GM23248 (cell line): ENCODE results near the gene KCNQ1OT1. TPM values are rescaled to one million over a fixed set of nuclear protein-coding genes. Genes with fewer than 3 reads are reported as not detected.

Experiments used
- DNase-seq: peaks from one replicate; pipeline ENCODE4 v3.0.0-alpha.2; 2015
- H2AFZ ChIP-seq: fragments of 200-600 bp; sonication (generic); 2 replicates; pipeline ENCODE4 v1.6.1; 2016; ENCODE audit warnings: antibody characterized with exemption
- H3F3A ChIP-seq: fragments of 200-600 bp; sonication (generic); 2 replicates; pipeline ENCODE4 v1.6.1; 2016; ENCODE audit warnings: mild to moderate bottlenecking, antibody characterized with exemption, mixed run types; ENCODE audit not compliant: insufficient read depth
- H3K27ac ChIP-seq: fragments of 200-600 bp; sonication (generic); 2 replicates; pipeline ENCODE4 v1.5.1; 2016; ENCODE audit warnings: mild to moderate bottlenecking
- H3K27me3 ChIP-seq: fragments of 200-600 bp; sonication (generic); replicated peaks from 2 replicates; pipeline ENCODE4 v1.6.1; 2016; ENCODE audit warnings: mild to moderate bottlenecking; ENCODE audit not compliant: insufficient read depth
- H3K36me3 ChIP-seq: fragments of 200-600 bp; sonication (generic); 2 replicates; pipeline ENCODE4 v1.6.1; 2016; ENCODE audit warnings: low read depth, mild to moderate bottlenecking
- H3K4me1 ChIP-seq: fragments of 200-600 bp; sonication (generic); 2 replicates; pipeline ENCODE4 v1.6.1; 2016; ENCODE audit warnings: mild to moderate bottlenecking; ENCODE audit not compliant: insufficient read depth
- H3K4me2 ChIP-seq: fragments of 200-600 bp; sonication (generic); one replicate; pipeline ENCODE4 v1.6.1; 2016; ENCODE audit warnings: mild to moderate bottlenecking; ENCODE audit not compliant: unreplicated experiment
- H3K4me3 ChIP-seq: fragments of 200-600 bp; sonication (generic); 2 replicates; pipeline ENCODE4 v1.5.1; 2016; ENCODE audit warnings: mild to moderate bottlenecking
- H3K79me2 ChIP-seq: fragments of 200-600 bp; sonication (generic); 2 replicates; pipeline ENCODE4 v1.6.1; 2016; ENCODE audit warnings: mild to moderate bottlenecking; ENCODE audit not compliant: insufficient read depth
- H3K9ac ChIP-seq: fragments of 200-600 bp; sonication (generic); 2 replicates; pipeline ENCODE4 v1.6.1; 2016; ENCODE audit warnings: mild to moderate bottlenecking
- H3K9me2 ChIP-seq: fragments of 200-600 bp; sonication (generic); 2 replicates; pipeline ENCODE4 v1.6.1; 2016; ENCODE audit warnings: mixed run types, mild to moderate bottlenecking, moderate library complexity; ENCODE audit not compliant: insufficient read depth
- H3K9me3 ChIP-seq: fragments of 200-600 bp; sonication (generic); one replicate; pipeline ENCODE4 v1.6.1; 2017; ENCODE audit warnings: low read depth
- H4K20me1 ChIP-seq: fragments of 200-600 bp; sonication (generic); 2 replicates; pipeline ENCODE4 v1.6.0; 2016; ENCODE audit not compliant: insufficient read depth
- EZH2 ChIP-seq: fragments of 200-600 bp; sonication (generic); IDR thresholded peaks from 2 replicates; pipeline ENCODE4 v1.6.1; 2018; ENCODE audit warnings: antibody characterized with exemption, mild to moderate bottlenecking; ENCODE audit not compliant: insufficient read depth, poor library complexity, severe bottlenecking
- EZH2phosphoT487 ChIP-seq: fragments of 200-600 bp; sonication (generic); IDR thresholded peaks from 2 replicates; pipeline ENCODE4 v1.6.1; 2018; ENCODE audit warnings: antibody characterized with exemption, moderate library complexity, mild to moderate bottlenecking, low read depth; ENCODE audit not compliant: insufficient read depth
- WGBS, 2 experiments: methylation state at CpG; one replicate each; pipeline ENCODE4 v1.1.6; 2015 to 2017; ENCODE audit warnings: low lambda C conversion rate in 2 of 2, low coverage in 1 of 2; ENCODE audit errors: missing lambda C conversion rate in 2 of 2; 5-methylcytosine and 5-hydroxymethylcytosine counted together
- in situ Hi-C: fragments of 300-500 bp; cut with MboI; formaldehyde crosslinking; loops from 2 replicates; pipeline ENCODE4 v1.15.0; 2020
- polyA plus RNA-seq: library from polyadenylated mRNA; unstranded; fragments of >200 nt; fragmentation: Nextera tagmentation; extraction: Ambion mirVana; gene quantifications from 2 replicates; pipeline ENCODE4 v1.2.1, GENCODE V29; 2016
- total RNA-seq: library from RNA; depleted of rRNA; stranded (reverse); fragments of >200 nt; shearing (Covaris generic); gene quantifications from 2 replicates; pipeline ENCODE4 v1.2.3, GENCODE V29; 2014

Gene KCNQ1OT1
- total and polyA plus RNA-seq, 2 experiments from 2014 or later: 0.49 to 0.86 TPM

DNA sequence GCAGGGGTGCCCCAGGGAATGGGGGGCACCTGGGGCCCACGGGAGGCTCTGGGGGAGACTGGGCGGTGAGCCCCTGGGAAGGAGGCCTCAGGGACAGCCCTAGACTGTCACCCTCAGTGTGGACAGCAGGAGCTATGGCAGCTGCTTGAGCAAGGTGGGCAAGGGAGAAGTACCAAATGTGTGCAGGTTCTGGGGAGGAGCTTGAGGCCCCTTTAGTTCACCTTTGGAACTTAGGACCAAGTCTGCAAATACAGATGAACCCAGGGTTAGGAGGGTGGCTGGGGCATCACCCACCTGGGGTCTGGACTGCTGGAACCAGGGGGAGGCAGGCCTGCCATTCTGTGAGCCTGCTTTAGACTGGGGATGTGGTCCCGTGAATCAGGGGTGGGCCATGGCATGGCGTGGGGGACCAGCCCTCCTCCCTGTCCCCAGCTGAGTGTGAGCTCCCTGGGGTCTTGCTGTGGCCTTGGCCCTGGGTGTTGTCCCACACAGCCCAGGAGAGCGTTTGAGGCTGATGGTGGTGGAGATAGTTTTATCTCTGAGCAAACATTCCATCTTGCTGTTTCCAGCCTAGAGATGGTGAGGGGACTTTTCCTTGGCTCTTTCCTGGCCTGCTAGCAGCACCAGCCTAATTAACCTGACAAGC lies 132.6 kb downstream of the KCNQ1OT1 start:
- H3K79me2 ChIP-seq: no peaks in the 10 kb centered on the region
- no peaks in the 10 kb centered on the region for H3K9me3 ChIP-seq
- H4K20me1 ChIP-seq: no peaks in the 10 kb centered on the region
- H3F3A ChIP-seq: no peaks in the 10 kb centered on the region
- no peaks in the 10 kb centered on the region for H3K4me1 ChIP-seq
- H3K4me3 ChIP-seq: no peak overlapping the region
- H3K9ac ChIP-seq: no peak overlapping the region
- WGBS, 2 experiments: 55 to 61% methylated on average over 5 of the region's 5 CpGs
- no peaks in the 10 kb centered on the region for H3K9me2 ChIP-seq
- no peak overlapping the region for H3K4me2 ChIP-seq
- H3K36me3 ChIP-seq: no peaks in the 10 kb centered on the region
- no peak for DNase-seq
- 0 out of 2 replicates have a peak, but pooled peaks cover 9% of the 10 kb centered on the region for H3K27me3 ChIP-seq
- H2AFZ ChIP-seq: no peak overlapping the region
- in situ Hi-C loops: no loop called here
- TF ChIP-seq EZH2phosphoT487 (no peak), EZH2 (no peak)
- no peak overlapping the region for H3K27ac ChIP-seq

DNA sequence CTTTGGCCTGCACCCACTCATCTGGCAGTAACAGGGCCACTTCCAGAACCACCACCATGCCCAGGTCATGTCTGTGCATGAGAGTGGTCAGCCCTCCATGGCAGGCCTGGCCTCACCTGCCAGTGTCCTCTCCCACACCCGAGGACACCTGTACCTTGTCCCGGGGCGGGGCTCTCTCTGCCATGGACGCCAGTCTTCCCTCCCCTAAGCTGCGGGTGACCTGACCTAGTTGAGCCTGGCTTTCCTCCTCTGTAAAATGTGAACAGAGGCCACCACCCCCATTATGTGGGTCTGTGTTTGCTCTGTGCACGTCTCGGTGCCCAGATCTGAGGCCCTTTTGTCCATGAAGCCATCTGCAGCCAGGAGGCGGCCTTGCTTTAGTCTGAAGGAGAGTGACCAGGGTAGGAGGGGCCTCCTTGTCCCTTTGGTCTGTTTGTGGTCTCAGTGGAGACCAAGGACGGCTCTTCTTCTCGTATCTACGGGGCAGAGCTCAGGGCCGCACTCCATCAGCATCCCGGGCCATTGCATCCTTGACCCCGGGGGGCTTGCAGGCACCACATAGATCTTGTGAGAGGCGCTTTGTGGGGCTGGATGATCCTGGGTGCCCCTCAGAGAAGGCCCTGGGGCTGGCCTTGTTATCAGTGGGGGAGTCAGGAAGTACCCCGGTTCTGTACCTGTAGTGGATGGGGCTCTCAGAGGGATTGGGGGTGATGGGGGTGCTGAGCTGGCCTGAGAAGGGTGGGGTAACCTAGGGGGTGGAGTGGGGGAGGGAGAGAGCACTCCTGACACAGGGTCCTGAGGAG lies 133.4 kb downstream of the KCNQ1OT1 start:
- Histone ChIP-seq H4K20me1 (no peaks in the 10 kb centered on the region), H3K27me3 (0 out of 2 replicates have a peak, but pooled peaks cover 9% of the 10 kb centered on the region), H3K9ac (no peak overlapping the region), H3K9me3 (no peaks in the 10 kb centered on the region), H3K4me2 (no peak overlapping the region), H3K27ac (no peak overlapping the region), H3K36me3 (no peaks in the 10 kb centered on the region), H2AFZ (no peak overlapping the region), H3K4me3 (no peak overlapping the region), H3F3A (no peaks in the 10 kb centered on the region), H3K9me2 (no peaks in the 10 kb centered on the region), H3K4me1 (no peaks in the 10 kb centered on the region), H3K79me2 (no peaks in the 10 kb centered on the region)
- DNase-seq: no peak
- WGBS, 2 experiments: 66 to 75% methylated on average over 15 to 16 of the region's 16 CpGs
- in situ Hi-C loops: no loop called here
- TF ChIP-seq EZH2phosphoT487: no peak
- no peak for TF ChIP-seq EZH2

DNA sequence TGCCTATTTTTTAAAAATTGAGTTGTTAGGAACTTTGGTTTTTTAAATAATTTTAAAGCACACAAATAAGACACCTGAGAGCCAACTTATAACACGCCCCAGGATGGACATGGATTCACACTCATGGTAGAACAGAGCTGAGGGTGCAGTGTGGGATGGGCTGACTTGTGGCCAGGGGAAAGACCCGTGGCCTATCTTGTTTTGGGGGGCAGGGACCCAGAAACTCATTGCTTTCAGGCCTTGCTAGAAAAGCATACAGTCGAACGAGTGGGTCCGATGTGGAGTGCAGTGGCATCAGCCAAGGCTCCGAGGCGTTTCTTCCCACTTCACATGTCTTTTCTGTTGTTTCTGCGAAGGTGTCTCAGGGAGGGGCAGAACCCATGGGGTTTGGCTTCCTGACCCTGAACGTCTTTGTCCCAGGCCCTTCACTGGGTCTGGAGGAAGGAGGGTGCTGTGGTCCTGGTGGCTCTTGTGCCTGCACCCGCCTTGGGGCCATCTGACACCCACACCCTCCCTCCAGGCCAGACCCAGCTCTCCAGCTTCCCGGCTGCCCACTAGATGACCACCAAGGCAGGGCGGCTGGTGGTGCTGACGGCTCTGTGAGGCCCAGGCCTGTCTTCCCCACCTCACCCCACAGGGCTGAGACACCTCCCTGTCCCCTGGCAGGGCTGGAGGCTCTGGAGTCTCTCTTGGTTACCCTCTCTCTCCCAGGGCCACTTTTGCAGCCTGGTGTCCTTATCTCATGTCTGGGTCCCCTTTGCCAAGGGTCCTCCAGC lies 134.2 kb downstream of the KCNQ1OT1 start:
- Histone ChIP-seq H3K4me2 (no peak overlapping the region), H3K9me3 (no peaks in the 10 kb centered on the region), H3K4me3 (no peak overlapping the region), H3F3A (no peaks in the 10 kb centered on the region), H3K36me3 (no peaks in the 10 kb centered on the region), H3K79me2 (no peaks in the 10 kb centered on the region), H3K27ac (no peak overlapping the region), H3K27me3 (0 out of 2 replicates have a peak, but pooled peaks cover 9% of the 10 kb centered on the region), H3K9me2 (no peaks in the 10 kb centered on the region), H2AFZ (no peak overlapping the region), H4K20me1 (no peaks in the 10 kb centered on the region), H3K4me1 (no peaks in the 10 kb centered on the region), H3K9ac (no peak overlapping the region)
- in situ Hi-C loops: no loop called here
- WGBS, 2 experiments: 64 to 65% methylated on average over 11 to 13 of the region's 13 CpGs
- TF ChIP-seq EZH2phosphoT487 (no peak), EZH2 (no peak)
- no peak for DNase-seq
